SK-N-SH (cell line): Measurements from ENCODE around the gene PPP2R5C.

Source experiments
- GABPA ChIP-seq: IDR thresholded peaks from 2 replicates; pipeline ENCODE4 v1.4.0; 2012; ENCODE audit warnings: low read depth, mild to moderate bottlenecking
- TF ChIP-seq, protein P1 (sequence below): IDR thresholded peaks from 2 replicates; pipeline ENCODE4 v1.4.0; 2012; ENCODE audit warnings: low read depth
- TF ChIP-seq, protein P2 (sequence below): fragments of 150-350 bp; IDR thresholded peaks from 2 replicates; pipeline ENCODE4 v1.6.1; 2017; ENCODE audit warnings: antibody characterized with exemption, low read length, low read depth, borderline replicate concordance
- TF ChIP-seq, protein P3 (sequence below): fragments of 200-600 bp; sonication (generic); IDR thresholded peaks from 2 replicates; pipeline ENCODE4 v1.6.1; 2017; ENCODE audit warnings: antibody characterized with exemption, mild to moderate bottlenecking, moderate library complexity

DNA sequence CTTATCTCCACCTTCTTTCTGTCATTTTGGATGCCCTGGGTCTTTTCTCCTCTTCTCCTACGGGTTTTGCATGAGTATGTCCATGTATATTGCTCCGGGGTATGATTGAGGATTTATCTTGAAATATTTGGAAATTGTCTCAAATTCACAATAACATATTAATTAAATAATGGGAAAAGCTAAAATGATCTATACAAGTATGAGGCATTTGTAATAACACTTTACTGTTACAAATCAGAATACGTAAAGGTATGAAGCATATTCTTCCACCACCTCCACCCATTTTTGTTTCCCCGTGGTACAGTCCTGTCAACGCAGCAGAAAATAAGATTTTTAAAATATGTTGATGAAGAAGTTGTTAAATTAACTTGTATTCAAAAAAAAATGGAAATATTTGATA lies 91.3 kb downstream of the PPP2R5C start:
- TF ChIP-seq, protein P1, sequence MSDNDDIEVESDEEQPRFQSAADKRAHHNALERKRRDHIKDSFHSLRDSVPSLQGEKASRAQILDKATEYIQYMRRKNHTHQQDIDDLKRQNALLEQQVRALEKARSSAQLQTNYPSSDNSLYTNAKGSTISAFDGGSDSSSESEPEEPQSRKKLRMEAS: no peak
- no peak for TF ChIP-seq GABPA
- TF ChIP-seq, protein P2, sequence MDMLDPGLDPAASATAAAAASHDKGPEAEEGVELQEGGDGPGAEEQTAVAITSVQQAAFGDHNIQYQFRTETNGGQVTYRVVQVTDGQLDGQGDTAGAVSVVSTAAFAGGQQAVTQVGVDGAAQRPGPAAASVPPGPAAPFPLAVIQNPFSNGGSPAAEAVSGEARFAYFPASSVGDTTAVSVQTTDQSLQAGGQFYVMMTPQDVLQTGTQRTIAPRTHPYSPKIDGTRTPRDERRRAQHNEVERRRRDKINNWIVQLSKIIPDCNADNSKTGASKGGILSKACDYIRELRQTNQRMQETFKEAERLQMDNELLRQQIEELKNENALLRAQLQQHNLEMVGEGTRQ: no peak
- TF ChIP-seq, protein P3, sequence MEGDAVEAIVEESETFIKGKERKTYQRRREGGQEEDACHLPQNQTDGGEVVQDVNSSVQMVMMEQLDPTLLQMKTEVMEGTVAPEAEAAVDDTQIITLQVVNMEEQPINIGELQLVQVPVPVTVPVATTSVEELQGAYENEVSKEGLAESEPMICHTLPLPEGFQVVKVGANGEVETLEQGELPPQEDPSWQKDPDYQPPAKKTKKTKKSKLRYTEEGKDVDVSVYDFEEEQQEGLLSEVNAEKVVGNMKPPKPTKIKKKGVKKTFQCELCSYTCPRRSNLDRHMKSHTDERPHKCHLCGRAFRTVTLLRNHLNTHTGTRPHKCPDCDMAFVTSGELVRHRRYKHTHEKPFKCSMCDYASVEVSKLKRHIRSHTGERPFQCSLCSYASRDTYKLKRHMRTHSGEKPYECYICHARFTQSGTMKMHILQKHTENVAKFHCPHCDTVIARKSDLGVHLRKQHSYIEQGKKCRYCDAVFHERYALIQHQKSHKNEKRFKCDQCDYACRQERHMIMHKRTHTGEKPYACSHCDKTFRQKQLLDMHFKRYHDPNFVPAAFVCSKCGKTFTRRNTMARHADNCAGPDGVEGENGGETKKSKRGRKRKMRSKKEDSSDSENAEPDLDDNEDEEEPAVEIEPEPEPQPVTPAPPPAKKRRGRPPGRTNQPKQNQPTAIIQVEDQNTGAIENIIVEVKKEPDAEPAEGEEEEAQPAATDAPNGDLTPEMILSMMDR: no peak
